HCT116 (cell line): ENCODE results near the gene MAGI3.

Source experiments
- EZH2 ChIP-seq: fragments of 200-600 bp; sonication (generic); IDR thresholded peaks from 2 replicates; pipeline ENCODE4 v1.6.1; 2017; ENCODE audit warnings: antibody characterized with exemption, mixed run types
- EZH2phosphoT487 ChIP-seq: fragments of 200-600 bp; IDR thresholded peaks from 2 replicates; pipeline ENCODE4 v1.6.1; 2018; ENCODE audit warnings: antibody characterized with exemption, borderline replicate concordance
- FOSL1 ChIP-seq: IDR thresholded peaks from 2 replicates; pipeline ENCODE4 v1.6.1; 2012; ENCODE audit warnings: low read depth
- JUND ChIP-seq: IDR thresholded peaks from 2 replicates; pipeline ENCODE4 v1.6.1; 2012
- POLR2A ChIP-seq: IDR thresholded peaks from 2 replicates; pipeline ENCODE4 v1.7.0; 2011; ENCODE audit warnings: borderline replicate concordance; ENCODE audit not compliant: insufficient read depth, insufficient read length; ENCODE audit errors: extremely low read depth
- POLR2AphosphoS5 ChIP-seq: IDR thresholded peaks from 2 replicates; pipeline ENCODE4 v1.6.1; 2011; ENCODE audit warnings: mild to moderate bottlenecking, low read depth, low read length, moderate library complexity
- SIN3A ChIP-seq: IDR thresholded peaks from 2 replicates; pipeline ENCODE4 v1.6.1; 2012; ENCODE audit warnings: low read depth
- SP1 ChIP-seq: IDR thresholded peaks from 2 replicates; pipeline ENCODE4 v1.6.1; 2012; ENCODE audit warnings: low read depth
- ZFX ChIP-seq: fragments of 450-650 bp; IDR thresholded peaks from 2 replicates; pipeline ENCODE4 v1.6.1; 2017
- TF ChIP-seq, protein P1 (sequence below), 3 experiments: fragments of 200-600 bp in 1 of 3; sonication (generic) in 1 of 3; IDR thresholded peaks in 2 of 3; conservative IDR thresholded peaks in 1 of 3; 2 replicates each; pipeline ENCODE4 v1.5.1; 2012 to 2017; ENCODE audit warnings: low read depth in 2 of 3, low read length in 2 of 3, antibody characterized with exemption in 1 of 3, borderline replicate concordance in 1 of 3, control low read depth in 1 of 3, mild to moderate bottlenecking in 1 of 3, mixed read lengths in 1 of 3, mixed run types in 1 of 3, moderate library complexity in 1 of 3; ENCODE audit not compliant: insufficient read depth in 1 of 3
- TF ChIP-seq, protein P2 (sequence below): IDR thresholded peaks from 2 replicates; pipeline ENCODE4 v1.6.1; 2012; ENCODE audit warnings: low read depth
- TF ChIP-seq, protein P3 (sequence below): IDR thresholded peaks from 2 replicates; pipeline ENCODE4 v1.6.1; 2011; ENCODE audit warnings: mild to moderate bottlenecking, low read length, moderate library complexity; ENCODE audit not compliant: insufficient replicate concordance; ENCODE audit errors: extremely low read depth

DNA sequence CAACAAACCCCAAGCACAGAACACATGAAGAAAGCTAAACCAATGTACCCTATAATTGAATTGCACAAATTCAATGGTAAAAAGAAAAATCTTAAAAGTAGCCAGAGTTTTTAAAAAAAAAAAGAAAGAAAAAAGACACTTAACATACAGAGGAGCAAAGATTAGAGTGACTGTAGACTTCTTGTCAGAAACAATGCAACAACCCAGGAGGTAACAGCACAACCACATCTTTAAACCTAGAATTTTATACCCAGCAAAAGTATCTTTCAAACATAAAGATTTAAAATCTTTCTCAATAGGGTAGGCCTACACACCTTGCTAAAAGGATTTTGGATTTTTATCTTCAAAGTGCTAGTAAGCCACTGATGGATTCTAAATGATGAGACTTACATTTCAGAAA is 304.6 kb downstream of the MAGI3 start:
- TF ChIP-seq SIN3A, result no peak
- TF ChIP-seq EZH2phosphoT487, result no peak
- TF ChIP-seq, protein P1, sequence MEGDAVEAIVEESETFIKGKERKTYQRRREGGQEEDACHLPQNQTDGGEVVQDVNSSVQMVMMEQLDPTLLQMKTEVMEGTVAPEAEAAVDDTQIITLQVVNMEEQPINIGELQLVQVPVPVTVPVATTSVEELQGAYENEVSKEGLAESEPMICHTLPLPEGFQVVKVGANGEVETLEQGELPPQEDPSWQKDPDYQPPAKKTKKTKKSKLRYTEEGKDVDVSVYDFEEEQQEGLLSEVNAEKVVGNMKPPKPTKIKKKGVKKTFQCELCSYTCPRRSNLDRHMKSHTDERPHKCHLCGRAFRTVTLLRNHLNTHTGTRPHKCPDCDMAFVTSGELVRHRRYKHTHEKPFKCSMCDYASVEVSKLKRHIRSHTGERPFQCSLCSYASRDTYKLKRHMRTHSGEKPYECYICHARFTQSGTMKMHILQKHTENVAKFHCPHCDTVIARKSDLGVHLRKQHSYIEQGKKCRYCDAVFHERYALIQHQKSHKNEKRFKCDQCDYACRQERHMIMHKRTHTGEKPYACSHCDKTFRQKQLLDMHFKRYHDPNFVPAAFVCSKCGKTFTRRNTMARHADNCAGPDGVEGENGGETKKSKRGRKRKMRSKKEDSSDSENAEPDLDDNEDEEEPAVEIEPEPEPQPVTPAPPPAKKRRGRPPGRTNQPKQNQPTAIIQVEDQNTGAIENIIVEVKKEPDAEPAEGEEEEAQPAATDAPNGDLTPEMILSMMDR (IDR thresholded peaks at IDR 0.05 in 2 of 3, conservative IDR thresholded peaks at IDR 0.05 in 1 of 3; ENCODE audit: borderline replicate concordance in 1 of 3, insufficient read depth in 1 of 3, low read depth in 2 of 3, low read length in 2 of 3), result no peak
- TF ChIP-seq POLR2AphosphoS5, result no peak
- no peak for TF ChIP-seq FOSL1
- TF ChIP-seq, protein P2, sequence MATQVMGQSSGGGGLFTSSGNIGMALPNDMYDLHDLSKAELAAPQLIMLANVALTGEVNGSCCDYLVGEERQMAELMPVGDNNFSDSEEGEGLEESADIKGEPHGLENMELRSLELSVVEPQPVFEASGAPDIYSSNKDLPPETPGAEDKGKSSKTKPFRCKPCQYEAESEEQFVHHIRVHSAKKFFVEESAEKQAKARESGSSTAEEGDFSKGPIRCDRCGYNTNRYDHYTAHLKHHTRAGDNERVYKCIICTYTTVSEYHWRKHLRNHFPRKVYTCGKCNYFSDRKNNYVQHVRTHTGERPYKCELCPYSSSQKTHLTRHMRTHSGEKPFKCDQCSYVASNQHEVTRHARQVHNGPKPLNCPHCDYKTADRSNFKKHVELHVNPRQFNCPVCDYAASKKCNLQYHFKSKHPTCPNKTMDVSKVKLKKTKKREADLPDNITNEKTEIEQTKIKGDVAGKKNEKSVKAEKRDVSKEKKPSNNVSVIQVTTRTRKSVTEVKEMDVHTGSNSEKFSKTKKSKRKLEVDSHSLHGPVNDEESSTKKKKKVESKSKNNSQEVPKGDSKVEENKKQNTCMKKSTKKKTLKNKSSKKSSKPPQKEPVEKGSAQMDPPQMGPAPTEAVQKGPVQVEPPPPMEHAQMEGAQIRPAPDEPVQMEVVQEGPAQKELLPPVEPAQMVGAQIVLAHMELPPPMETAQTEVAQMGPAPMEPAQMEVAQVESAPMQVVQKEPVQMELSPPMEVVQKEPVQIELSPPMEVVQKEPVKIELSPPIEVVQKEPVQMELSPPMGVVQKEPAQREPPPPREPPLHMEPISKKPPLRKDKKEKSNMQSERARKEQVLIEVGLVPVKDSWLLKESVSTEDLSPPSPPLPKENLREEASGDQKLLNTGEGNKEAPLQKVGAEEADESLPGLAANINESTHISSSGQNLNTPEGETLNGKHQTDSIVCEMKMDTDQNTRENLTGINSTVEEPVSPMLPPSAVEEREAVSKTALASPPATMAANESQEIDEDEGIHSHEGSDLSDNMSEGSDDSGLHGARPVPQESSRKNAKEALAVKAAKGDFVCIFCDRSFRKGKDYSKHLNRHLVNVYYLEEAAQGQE, result no peak
- TF ChIP-seq POLR2A, result no peak
- TF ChIP-seq EZH2, result no peak
- TF ChIP-seq JUND, result no peak
- TF ChIP-seq SP1, result no peak
- no peak for TF ChIP-seq ZFX
- TF ChIP-seq, protein P3, sequence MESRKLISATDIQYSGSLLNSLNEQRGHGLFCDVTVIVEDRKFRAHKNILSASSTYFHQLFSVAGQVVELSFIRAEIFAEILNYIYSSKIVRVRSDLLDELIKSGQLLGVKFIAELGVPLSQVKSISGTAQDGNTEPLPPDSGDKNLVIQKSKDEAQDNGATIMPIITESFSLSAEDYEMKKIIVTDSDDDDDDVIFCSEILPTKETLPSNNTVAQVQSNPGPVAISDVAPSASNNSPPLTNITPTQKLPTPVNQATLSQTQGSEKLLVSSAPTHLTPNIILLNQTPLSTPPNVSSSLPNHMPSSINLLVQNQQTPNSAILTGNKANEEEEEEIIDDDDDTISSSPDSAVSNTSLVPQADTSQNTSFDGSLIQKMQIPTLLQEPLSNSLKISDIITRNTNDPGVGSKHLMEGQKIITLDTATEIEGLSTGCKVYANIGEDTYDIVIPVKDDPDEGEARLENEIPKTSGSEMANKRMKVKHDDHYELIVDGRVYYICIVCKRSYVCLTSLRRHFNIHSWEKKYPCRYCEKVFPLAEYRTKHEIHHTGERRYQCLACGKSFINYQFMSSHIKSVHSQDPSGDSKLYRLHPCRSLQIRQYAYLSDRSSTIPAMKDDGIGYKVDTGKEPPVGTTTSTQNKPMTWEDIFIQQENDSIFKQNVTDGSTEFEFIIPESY, result no peak
